SK-N-SH (cell line): ENCODE measurements around the gene OR6X1. TPM values are rescaled to one million over a fixed set of nuclear protein-coding genes. Genes with fewer than 3 reads are reported as not detected.

ENCODE experiments used
- CTCF ChIA-PET: fragments of 300-600, 350-600 bp; formaldehyde crosslinking; extraction: SDS; loops from one replicate; lab custom pipeline; 2021; lab: Yijun Ruan, JAX
- POLR2A ChIA-PET: fragments of 350-600 bp; sonication (Branson Sonifier 250); formaldehyde crosslinking; extraction: SDS; loops from one replicate; lab custom pipeline; 2020; ENCODE audit warnings: antibody characterized with exemption, inconsistent platforms; lab: Yijun Ruan, JAX
- DNase-seq: peaks from one replicate; pipeline ENCODE4 v3.0.0; 2012
- H2AFZ ChIP-seq: fragments of 200-600 bp; sonication (generic); 2 replicates; pipeline ENCODE4 v1.8.1; 2016; ENCODE audit warnings: antibody characterized with exemption, mild to moderate bottlenecking, low read depth
- H3F3A ChIP-seq: fragments of 200-600 bp; sonication (generic); replicated peaks from 2 replicates; pipeline ENCODE3; 2016; ENCODE audit warnings: antibody characterized with exemption, mild to moderate bottlenecking; ENCODE audit not compliant: insufficient read depth
- H3K27ac ChIP-seq, 2 experiments: fragments of 200-500 bp in 1 of 2; fragments of 200-600 bp in 1 of 2; sonication (Bioruptor generic) in 1 of 2; sonication (generic), shearing (Covaris generic) in 1 of 2; 2 replicates each; pipeline versions ENCODE4 v1.5.1 to v1.6.1; 2014 to 2016; ENCODE audit warnings: low read depth in 2 of 2, inconsistent platforms in 1 of 2, low read length in 1 of 2, mild to moderate bottlenecking in 1 of 2, mixed read lengths in 1 of 2
- H3K27me3 ChIP-seq: fragments of 200-600 bp; sonication (generic), shearing (Covaris generic); 2 replicates; pipeline ENCODE4 v1.6.1; 2016; ENCODE audit warnings: mixed run types; ENCODE audit not compliant: insufficient read depth
- H3K36me3 ChIP-seq, 2 experiments: fragments of 200-500 bp in 1 of 2; fragments of 200-600 bp in 1 of 2; sonication (Bioruptor generic) in 1 of 2; sonication (generic) in 1 of 2; replicated peaks in 1 of 2; 2 replicates each; pipeline versions ENCODE3 to v1.5.1; 2014 to 2016; ENCODE audit warnings: low read length in 1 of 2, mild to moderate bottlenecking in 1 of 2; ENCODE audit not compliant: insufficient read depth in 2 of 2, control insufficient read depth in 1 of 2
- H3K4me1 ChIP-seq, 2 experiments: fragments of 200-500 bp in 1 of 2; fragments of 200-600 bp in 1 of 2; sonication (Bioruptor generic) in 1 of 2; sonication (generic), shearing (Covaris generic) in 1 of 2; 2 replicates each; pipeline versions ENCODE4 v1.5.1 to v1.6.1; 2014 to 2016; ENCODE audit warnings: low read depth in 1 of 2, low read length in 1 of 2, mixed run types in 1 of 2; ENCODE audit not compliant: insufficient read depth in 2 of 2, control insufficient read depth in 1 of 2
- H3K4me2 ChIP-seq: fragments of 200-600 bp; sonication (generic), shearing (Covaris generic); 2 replicates; pipeline ENCODE4 v1.6.1; 2017; ENCODE audit warnings: mixed run types
- H3K4me3 ChIP-seq, 2 experiments: fragments of 200-500 bp in 1 of 2; fragments of 200-600 bp in 1 of 2; sonication (Bioruptor generic) in 1 of 2; sonication (generic), shearing (Covaris generic) in 1 of 2; 2 replicates each; pipeline versions ENCODE4 v1.5.1 to v1.8.1; 2014 to 2016; ENCODE audit warnings: low read depth in 2 of 2, inconsistent platforms in 1 of 2, low read length in 1 of 2, mild to moderate bottlenecking in 1 of 2, mixed read lengths in 1 of 2, moderate library complexity in 1 of 2
- H3K79me2 ChIP-seq: fragments of 200-600 bp; sonication (generic); 2 replicates; pipeline ENCODE4 v1.8.1; 2017; ENCODE audit warnings: mild to moderate bottlenecking; ENCODE audit not compliant: insufficient read depth
- H3K9ac ChIP-seq: fragments of 200-600 bp; sonication (generic); 2 replicates; pipeline ENCODE4 v1.6.1; 2017; ENCODE audit warnings: mixed run types
- H3K9me2 ChIP-seq: fragments of 200-600 bp; sonication (generic); 2 replicates; pipeline ENCODE4 v1.6.1; 2017; ENCODE audit warnings: mixed run types
- H3K9me3 ChIP-seq: fragments of 200-600 bp; sonication (generic); 2 replicates; pipeline ENCODE4 v1.6.1; 2017; ENCODE audit warnings: mixed run types, mild to moderate bottlenecking, moderate library complexity
- H4K20me1 ChIP-seq: fragments of 200-600 bp; sonication (generic); 2 replicates; pipeline ENCODE4 v1.6.1; 2017; ENCODE audit warnings: mild to moderate bottlenecking, mixed run types; ENCODE audit not compliant: insufficient read depth
- ELF1 ChIP-seq: IDR thresholded peaks from 2 replicates; pipeline ENCODE4 v1.4.0; 2012
- FOSL2 ChIP-seq: IDR thresholded peaks from 2 replicates; pipeline ENCODE4 v1.4.0; 2012; ENCODE audit warnings: low read depth, mild to moderate bottlenecking, moderate library complexity, borderline replicate concordance
- FOXJ3 ChIP-seq: sonication (generic); formaldehyde crosslinking; IDR thresholded peaks from 2 replicates; pipeline ENCODE4 v1.5.1; 2020; ENCODE audit warnings: mild to moderate bottlenecking, missing genetic modification reagents
- FOXM1 ChIP-seq: IDR thresholded peaks from 2 replicates; pipeline ENCODE4 v1.4.0; 2012; ENCODE audit warnings: low read depth, mild to moderate bottlenecking
- GABPA ChIP-seq: IDR thresholded peaks from 2 replicates; pipeline ENCODE4 v1.4.0; 2012; ENCODE audit warnings: low read depth, mild to moderate bottlenecking
- GATA2 ChIP-seq: sonication (generic); formaldehyde crosslinking; IDR thresholded peaks from 2 replicates; pipeline ENCODE4 v1.5.0; 2020; ENCODE audit warnings: mild to moderate bottlenecking, missing genetic modification reagents
- MEF2A ChIP-seq: IDR thresholded peaks from 2 replicates; pipeline ENCODE4 v1.4.0; 2012; ENCODE audit warnings: low read depth, borderline replicate concordance
- NRF1 ChIP-seq: IDR thresholded peaks from 2 replicates; pipeline ENCODE4 v1.6.1; 2012; ENCODE audit warnings: low read depth, mild to moderate bottlenecking, low read length
- POLR2AphosphoS5 ChIP-seq: IDR thresholded peaks from 2 replicates; pipeline ENCODE4 v1.6.1; 2012; ENCODE audit warnings: low read depth, low read length
- RAD21 ChIP-seq: IDR thresholded peaks from 2 replicates; pipeline ENCODE4 v1.6.1; 2012; ENCODE audit warnings: mild to moderate bottlenecking, low read length
- RCOR1 ChIP-seq: fragments of 150-350 bp; IDR thresholded peaks from 2 replicates; pipeline ENCODE4 v1.6.1; 2017; ENCODE audit warnings: antibody characterized with exemption, low read length
- RFX5 ChIP-seq: IDR thresholded peaks from 2 replicates; pipeline ENCODE4 v1.6.1; 2012; ENCODE audit warnings: mild to moderate bottlenecking, improper control_type of control experiment, low read length
- RXRA ChIP-seq: IDR thresholded peaks from 2 replicates; pipeline ENCODE4 v1.4.0; 2012; ENCODE audit warnings: low read depth, mild to moderate bottlenecking, borderline replicate concordance
- SIN3A ChIP-seq: IDR thresholded peaks from 2 replicates; pipeline ENCODE4 v1.6.1; 2012; ENCODE audit warnings: low read depth, mild to moderate bottlenecking, low read length, moderate library complexity, borderline replicate concordance
- TAF1 ChIP-seq: IDR thresholded peaks from 2 replicates; pipeline ENCODE4 v1.6.1; 2012; ENCODE audit warnings: low read depth, mild to moderate bottlenecking, low read length, moderate library complexity, borderline replicate concordance
- TCF12 ChIP-seq: IDR thresholded peaks from 2 replicates; pipeline ENCODE4 v1.4.0; 2012
- YY1 ChIP-seq: IDR thresholded peaks from 2 replicates; pipeline ENCODE4 v1.4.0; 2012; ENCODE audit warnings: low read depth, mild to moderate bottlenecking
- WGBS: methylation state at CpG from one replicate; pipeline ENCODE4 v1.1.6; 2017; ENCODE audit warnings: low lambda C conversion rate; 5-methylcytosine and 5-hydroxymethylcytosine counted together
- polyA plus RNA-seq, 3 experiments: library from polyadenylated mRNA; depleted of rRNA; stranded (reverse); fragments of >200 nt; gene quantifications; 2 replicates each; pipeline ENCODE4 v1.2.3, GENCODE V29; 2012
- TF ChIP-seq, protein P1 (sequence below): fragments of 150-350 bp; IDR thresholded peaks from 2 replicates; pipeline ENCODE4 v1.6.1; 2017; ENCODE audit warnings: antibody characterized with exemption, low read length, low read depth, borderline replicate concordance
- TF ChIP-seq, protein P2 (sequence below): IDR thresholded peaks from 2 replicates; pipeline ENCODE4 v1.6.1; 2012; ENCODE audit warnings: mild to moderate bottlenecking, low read depth, low read length, moderate library complexity
- TF ChIP-seq, protein P3 (sequence below): IDR thresholded peaks from 2 replicates; pipeline ENCODE4 v1.4.0; 2012; ENCODE audit warnings: low read depth
- TF ChIP-seq, protein P4 (sequence below): IDR thresholded peaks from 2 replicates; pipeline ENCODE4 v1.4.0; 2012; ENCODE audit warnings: low read depth, borderline replicate concordance

OR6X1 gene
- polyA plus RNA-seq, 1 of the 3 experiments (the other 2 are of a cell fraction): not detected

DNA sequence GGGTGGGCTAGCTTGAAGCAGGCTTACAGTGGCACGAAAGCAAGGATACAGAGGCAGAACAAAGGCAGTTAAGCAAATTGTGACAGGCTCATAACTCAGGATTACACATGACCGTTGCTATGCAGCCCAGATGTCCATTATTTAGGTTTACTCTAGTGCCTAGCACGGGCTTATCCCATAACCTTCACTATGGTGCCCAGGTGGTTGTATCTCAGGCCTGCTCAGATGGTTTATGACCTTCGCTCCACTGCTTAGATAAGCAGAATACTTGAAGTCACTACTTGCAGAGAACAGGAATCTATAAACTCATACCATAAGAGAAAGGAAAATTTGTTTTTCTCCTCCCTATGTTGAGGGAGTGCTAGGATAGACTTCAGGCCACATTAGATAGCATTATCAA, 42.8 kb upstream of the OR6X1 start:
- WGBS: 8% methylated on average over 4 of the region's 4 CpGs
- no peaks in the 10 kb centered on the region for H3K9me3 ChIP-seq
- H3K27ac ChIP-seq: no peak overlapping the region
- no peak overlapping the region for H3K4me2 ChIP-seq
- no peak for DNase-seq
- no peaks in the 10 kb centered on the region for H3K27me3 ChIP-seq
- no peaks in the 10 kb centered on the region for H4K20me1 ChIP-seq
- no peaks in the 10 kb centered on the region for H3K4me1 ChIP-seq
- no peaks in the 10 kb centered on the region for H3F3A ChIP-seq
- ChIA-PET CTCF (no interaction called here), POLR2A (no interaction called here)
- no peak overlapping the region for H2AFZ ChIP-seq
- TF ChIP-seq, protein P1, sequence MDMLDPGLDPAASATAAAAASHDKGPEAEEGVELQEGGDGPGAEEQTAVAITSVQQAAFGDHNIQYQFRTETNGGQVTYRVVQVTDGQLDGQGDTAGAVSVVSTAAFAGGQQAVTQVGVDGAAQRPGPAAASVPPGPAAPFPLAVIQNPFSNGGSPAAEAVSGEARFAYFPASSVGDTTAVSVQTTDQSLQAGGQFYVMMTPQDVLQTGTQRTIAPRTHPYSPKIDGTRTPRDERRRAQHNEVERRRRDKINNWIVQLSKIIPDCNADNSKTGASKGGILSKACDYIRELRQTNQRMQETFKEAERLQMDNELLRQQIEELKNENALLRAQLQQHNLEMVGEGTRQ: no peak
- TF ChIP-seq RFX5: no peak
- TF ChIP-seq RCOR1: no peak
- TF ChIP-seq MEF2A: no peak
- no peak for TF ChIP-seq SIN3A
- no peak for TF ChIP-seq YY1
- TF ChIP-seq POLR2AphosphoS5: no peak
- TF ChIP-seq ELF1: no peak
- TF ChIP-seq RAD21: no peak
- no peak for TF ChIP-seq TCF12
- TF ChIP-seq NRF1: no peak
- no peak overlapping the region for H3K4me3 ChIP-seq
- H3K9me2 ChIP-seq: no peaks in the 10 kb centered on the region
- H3K79me2 ChIP-seq: no peaks in the 10 kb centered on the region
- no peak overlapping the region for H3K9ac ChIP-seq
- H3K36me3 ChIP-seq: no peaks in the 10 kb centered on the region

DNA sequence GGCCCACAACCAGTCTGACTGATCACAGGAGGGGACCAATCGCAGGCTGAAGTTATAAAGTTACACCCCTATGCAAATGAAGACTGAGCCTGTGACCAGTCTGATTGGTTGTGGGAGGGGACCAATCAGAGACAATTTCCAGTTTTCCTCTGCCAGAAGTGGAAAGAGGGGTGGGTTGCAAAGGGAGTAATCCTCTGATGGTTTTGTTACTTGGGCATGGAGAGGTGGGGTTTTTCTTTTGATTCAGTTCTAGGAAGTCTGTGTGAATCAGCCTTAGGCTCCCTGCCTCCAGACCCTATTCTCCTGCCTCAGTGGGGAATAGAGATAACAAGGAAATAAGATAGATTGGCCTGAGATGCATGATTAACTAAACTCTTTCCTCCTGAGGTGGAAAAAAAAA, 41.9 kb upstream of the OR6X1 start:
- no peak overlapping the region for H3K4me3 ChIP-seq
- DNase-seq: no peak
- H3F3A ChIP-seq: no peaks in the 10 kb centered on the region
- no peaks in the 10 kb centered on the region for H3K4me1 ChIP-seq
- no peak overlapping the region for H3K27ac ChIP-seq
- H2AFZ ChIP-seq: no peak overlapping the region
- WGBS: 50% methylated on average over 1 of the region's 1 CpG
- H3K9me3 ChIP-seq: no peaks in the 10 kb centered on the region
- H3K4me2 ChIP-seq: no peak overlapping the region
- no peaks in the 10 kb centered on the region for H3K27me3 ChIP-seq
- H3K79me2 ChIP-seq: no peaks in the 10 kb centered on the region
- no peaks in the 10 kb centered on the region for H3K9me2 ChIP-seq
- POLR2A ChIA-PET: no interaction called here
- no peaks in the 10 kb centered on the region for H4K20me1 ChIP-seq
- H3K9ac ChIP-seq: no peak overlapping the region
- H3K36me3 ChIP-seq: no peaks in the 10 kb centered on the region
- TF ChIP-seq GATA2 (CRISPR knock-in tag) (no peak), FOSL2 (no peak), FOXJ3 (no peak), MEF2A (no peak), FOXM1 (no peak), GABPA (no peak), POLR2AphosphoS5 (no peak), TAF1 (no peak), RAD21 (no peak), RXRA (no peak)
- TF ChIP-seq, protein P2, sequence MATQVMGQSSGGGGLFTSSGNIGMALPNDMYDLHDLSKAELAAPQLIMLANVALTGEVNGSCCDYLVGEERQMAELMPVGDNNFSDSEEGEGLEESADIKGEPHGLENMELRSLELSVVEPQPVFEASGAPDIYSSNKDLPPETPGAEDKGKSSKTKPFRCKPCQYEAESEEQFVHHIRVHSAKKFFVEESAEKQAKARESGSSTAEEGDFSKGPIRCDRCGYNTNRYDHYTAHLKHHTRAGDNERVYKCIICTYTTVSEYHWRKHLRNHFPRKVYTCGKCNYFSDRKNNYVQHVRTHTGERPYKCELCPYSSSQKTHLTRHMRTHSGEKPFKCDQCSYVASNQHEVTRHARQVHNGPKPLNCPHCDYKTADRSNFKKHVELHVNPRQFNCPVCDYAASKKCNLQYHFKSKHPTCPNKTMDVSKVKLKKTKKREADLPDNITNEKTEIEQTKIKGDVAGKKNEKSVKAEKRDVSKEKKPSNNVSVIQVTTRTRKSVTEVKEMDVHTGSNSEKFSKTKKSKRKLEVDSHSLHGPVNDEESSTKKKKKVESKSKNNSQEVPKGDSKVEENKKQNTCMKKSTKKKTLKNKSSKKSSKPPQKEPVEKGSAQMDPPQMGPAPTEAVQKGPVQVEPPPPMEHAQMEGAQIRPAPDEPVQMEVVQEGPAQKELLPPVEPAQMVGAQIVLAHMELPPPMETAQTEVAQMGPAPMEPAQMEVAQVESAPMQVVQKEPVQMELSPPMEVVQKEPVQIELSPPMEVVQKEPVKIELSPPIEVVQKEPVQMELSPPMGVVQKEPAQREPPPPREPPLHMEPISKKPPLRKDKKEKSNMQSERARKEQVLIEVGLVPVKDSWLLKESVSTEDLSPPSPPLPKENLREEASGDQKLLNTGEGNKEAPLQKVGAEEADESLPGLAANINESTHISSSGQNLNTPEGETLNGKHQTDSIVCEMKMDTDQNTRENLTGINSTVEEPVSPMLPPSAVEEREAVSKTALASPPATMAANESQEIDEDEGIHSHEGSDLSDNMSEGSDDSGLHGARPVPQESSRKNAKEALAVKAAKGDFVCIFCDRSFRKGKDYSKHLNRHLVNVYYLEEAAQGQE: no peak
- TF ChIP-seq, protein P3, sequence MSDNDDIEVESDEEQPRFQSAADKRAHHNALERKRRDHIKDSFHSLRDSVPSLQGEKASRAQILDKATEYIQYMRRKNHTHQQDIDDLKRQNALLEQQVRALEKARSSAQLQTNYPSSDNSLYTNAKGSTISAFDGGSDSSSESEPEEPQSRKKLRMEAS: no peak
- TF ChIP-seq, protein P4, sequence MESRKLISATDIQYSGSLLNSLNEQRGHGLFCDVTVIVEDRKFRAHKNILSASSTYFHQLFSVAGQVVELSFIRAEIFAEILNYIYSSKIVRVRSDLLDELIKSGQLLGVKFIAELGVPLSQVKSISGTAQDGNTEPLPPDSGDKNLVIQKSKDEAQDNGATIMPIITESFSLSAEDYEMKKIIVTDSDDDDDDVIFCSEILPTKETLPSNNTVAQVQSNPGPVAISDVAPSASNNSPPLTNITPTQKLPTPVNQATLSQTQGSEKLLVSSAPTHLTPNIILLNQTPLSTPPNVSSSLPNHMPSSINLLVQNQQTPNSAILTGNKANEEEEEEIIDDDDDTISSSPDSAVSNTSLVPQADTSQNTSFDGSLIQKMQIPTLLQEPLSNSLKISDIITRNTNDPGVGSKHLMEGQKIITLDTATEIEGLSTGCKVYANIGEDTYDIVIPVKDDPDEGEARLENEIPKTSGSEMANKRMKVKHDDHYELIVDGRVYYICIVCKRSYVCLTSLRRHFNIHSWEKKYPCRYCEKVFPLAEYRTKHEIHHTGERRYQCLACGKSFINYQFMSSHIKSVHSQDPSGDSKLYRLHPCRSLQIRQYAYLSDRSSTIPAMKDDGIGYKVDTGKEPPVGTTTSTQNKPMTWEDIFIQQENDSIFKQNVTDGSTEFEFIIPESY: no peak
- CTCF ChIA-PET: interaction anchor here (0.6 kb wide), 1 partner anchor 111 kb away, joined by 3 read pairs; no protein-coding TSS in a partner anchor
